A673 (cell line): ENCODE results near the gene TRIP11.

Source experiments
- EZH2 ChIP-seq: fragments of 200-600 bp; sonication (generic); IDR thresholded peaks from 2 replicates; pipeline ENCODE4 v1.6.1; 2017; ENCODE audit warnings: borderline replicate concordance, low read depth, mild to moderate bottlenecking, mixed read lengths, antibody characterized with exemption, low read length; ENCODE audit not compliant: poor library complexity, severe bottlenecking
- TF ChIP-seq, protein P1 (sequence below): fragments of 300-800, 200-600 bp; sonication (generic); conservative IDR thresholded peaks from 2 replicates; pipeline ENCODE4 v1.5.1; 2017; ENCODE audit warnings: low read depth, mild to moderate bottlenecking, antibody characterized with exemption, low read length, moderate library complexity, mixed read lengths

DNA sequence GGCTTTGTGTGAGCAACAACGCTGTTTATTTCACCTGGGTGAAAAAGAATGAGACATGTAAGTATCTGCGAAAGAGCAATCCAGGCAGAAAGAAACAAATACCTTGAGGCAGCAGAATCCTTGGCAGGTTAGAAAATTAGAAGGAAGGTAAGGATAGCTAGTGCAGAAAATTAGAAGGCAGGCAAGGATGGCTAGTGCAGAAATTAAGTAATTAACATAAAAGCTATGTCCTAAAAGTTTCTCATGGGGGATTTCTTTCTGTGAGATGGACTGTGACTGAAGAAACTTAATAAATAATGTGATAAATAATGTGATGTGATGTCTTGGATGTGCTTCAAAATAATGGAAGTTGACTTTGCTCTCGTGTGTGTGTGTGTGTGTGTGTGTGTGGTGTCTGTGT, 9.9 kb upstream of the TRIP11 start:
- TF ChIP-seq, protein P1, sequence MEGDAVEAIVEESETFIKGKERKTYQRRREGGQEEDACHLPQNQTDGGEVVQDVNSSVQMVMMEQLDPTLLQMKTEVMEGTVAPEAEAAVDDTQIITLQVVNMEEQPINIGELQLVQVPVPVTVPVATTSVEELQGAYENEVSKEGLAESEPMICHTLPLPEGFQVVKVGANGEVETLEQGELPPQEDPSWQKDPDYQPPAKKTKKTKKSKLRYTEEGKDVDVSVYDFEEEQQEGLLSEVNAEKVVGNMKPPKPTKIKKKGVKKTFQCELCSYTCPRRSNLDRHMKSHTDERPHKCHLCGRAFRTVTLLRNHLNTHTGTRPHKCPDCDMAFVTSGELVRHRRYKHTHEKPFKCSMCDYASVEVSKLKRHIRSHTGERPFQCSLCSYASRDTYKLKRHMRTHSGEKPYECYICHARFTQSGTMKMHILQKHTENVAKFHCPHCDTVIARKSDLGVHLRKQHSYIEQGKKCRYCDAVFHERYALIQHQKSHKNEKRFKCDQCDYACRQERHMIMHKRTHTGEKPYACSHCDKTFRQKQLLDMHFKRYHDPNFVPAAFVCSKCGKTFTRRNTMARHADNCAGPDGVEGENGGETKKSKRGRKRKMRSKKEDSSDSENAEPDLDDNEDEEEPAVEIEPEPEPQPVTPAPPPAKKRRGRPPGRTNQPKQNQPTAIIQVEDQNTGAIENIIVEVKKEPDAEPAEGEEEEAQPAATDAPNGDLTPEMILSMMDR = no peak
- TF ChIP-seq EZH2 = no peak
